Endothelial cell of umbilical vein (primary cell): ENCODE measurements around the gene TUT1. TPM values are rescaled to one million over a fixed set of nuclear protein-coding genes. Genes with fewer than 3 reads are reported as not detected.

Experiments
- BruUV-seq: library from RNA; stranded (reverse); fragments of 400-500 nt; replicated peaks from 2 replicates; lab custom pipeline; 2021; lab: Mats Ljungman, UMichigan
- CTCF ChIA-PET: fragments of 300-600, 350-600 bp; sonication (Branson Sonifier 250); formaldehyde crosslinking; loops from one replicate; lab custom pipeline; 2021; ENCODE audit warnings: antibody characterized with exemption, inconsistent platforms; lab: Charles Lee
- POLR2A ChIA-PET: fragments of 300-600, 350-600 bp; sonication (Branson Sonifier 250); formaldehyde crosslinking; loops from one replicate; lab custom pipeline; 2021; ENCODE audit warnings: antibody characterized with exemption, inconsistent platforms; lab: Charles Lee
- DNase-seq: peaks from one replicate; pipeline ENCODE4 v3.0.0-alpha.2; 2011; ENCODE audit warnings: low read depth, low spot score
- FAIRE-seq: peaks from 2 replicates; lab custom pipeline; 2011; peaks lifted over from hg19 to GRCh38; lab: Jason Lieb, UNC
- H2AFZ ChIP-seq: 2 replicates; pipeline ENCODE4 v1.6.0; 2012; ENCODE audit warnings: low read depth, low read length, control low read depth, inconsistent platforms
- H3K27ac ChIP-seq: 2 replicates; pipeline ENCODE4 v1.5.1; 2011; ENCODE audit warnings: low read depth, mild to moderate bottlenecking, control low read depth, low read length, moderate library complexity; ENCODE audit not compliant: insufficient read depth
- H3K27me3 ChIP-seq, 2 experiments: 2 replicates each; pipeline versions ENCODE4 v1.6.0 to v1.6.1; 2011; ENCODE audit warnings: low read length in 2 of 2, mixed read lengths in 1 of 2; ENCODE audit not compliant: control insufficient read depth in 2 of 2, insufficient read depth in 2 of 2
- H3K36me3 ChIP-seq, 2 experiments: 2 replicates in 1 of 2; 3 replicates in 1 of 2; pipeline ENCODE4 v1.5.1; 2011; ENCODE audit warnings: low read length in 2 of 2, mild to moderate bottlenecking in 1 of 2, moderate library complexity in 1 of 2; ENCODE audit not compliant: control insufficient read depth in 2 of 2, insufficient read depth in 2 of 2; ENCODE audit errors: extremely low read depth in 1 of 2
- H3K4me1 ChIP-seq: 3 replicates; pipeline ENCODE4 v1.5.1; 2011; ENCODE audit warnings: mild to moderate bottlenecking, low read length; ENCODE audit not compliant: control insufficient read depth, insufficient read depth; ENCODE audit errors: extremely low read depth
- H3K4me2 ChIP-seq: 2 replicates; pipeline ENCODE4 v1.6.1; 2011; ENCODE audit warnings: low read length, control low read depth, mixed read lengths; ENCODE audit not compliant: insufficient read depth
- H3K4me3 ChIP-seq, 3 experiments: fragments of 200-600 bp in 1 of 3; sonication (generic), shearing (Covaris generic) in 1 of 3; replicated peaks in 1 of 3; 2 replicates each; pipeline ENCODE4 v1.5.1; 2011 to 2016; ENCODE audit warnings: control low read depth in 3 of 3, low read length in 3 of 3, mild to moderate bottlenecking in 2 of 3, inconsistent platforms in 1 of 3, low read depth in 1 of 3, moderate library complexity in 1 of 3; ENCODE audit not compliant: insufficient read depth in 1 of 3
- H3K79me2 ChIP-seq: 2 replicates; pipeline ENCODE4 v1.6.0; 2012; ENCODE audit warnings: low read length, inconsistent platforms; ENCODE audit not compliant: control insufficient read depth, insufficient read depth
- H3K9ac ChIP-seq: replicated peaks from 2 replicates; pipeline ENCODE3; 2011; ENCODE audit warnings: low read length, control low read depth; ENCODE audit not compliant: insufficient read depth; ENCODE audit errors: extremely low read depth
- H3K9me1 ChIP-seq: replicated peaks from 3 replicates; pipeline ENCODE4 v1.6.0; 2011; ENCODE audit warnings: mild to moderate bottlenecking, low read length; ENCODE audit not compliant: control insufficient read depth, insufficient read depth; ENCODE audit errors: extremely low read depth
- H3K9me3 ChIP-seq: replicated peaks from 2 replicates; pipeline ENCODE4 v1.5.1; 2012; ENCODE audit warnings: low read length, inconsistent platforms; ENCODE audit not compliant: control insufficient read depth, insufficient read depth
- H4K20me1 ChIP-seq: replicated peaks from 2 replicates; pipeline ENCODE3; 2011; ENCODE audit warnings: mild to moderate bottlenecking, low read length; ENCODE audit not compliant: control insufficient read depth, insufficient read depth; ENCODE audit errors: extremely low read depth
- CTCF ChIP-seq, 2 donors: IDR thresholded peaks; 1 replicate in 1 of 2; 2 replicates in 1 of 2; pipeline ENCODE4 v1.5.1; 2011; ENCODE audit warnings: low read length in 2 of 2, mild to moderate bottlenecking in 2 of 2, moderate library complexity in 2 of 2, control low read depth in 1 of 2, inconsistent platforms in 1 of 2, low read depth in 1 of 2; ENCODE audit not compliant: insufficient read depth in 1 of 2; ENCODE audit errors: extremely low read depth in 1 of 2
- FOS ChIP-seq: IDR thresholded peaks from 2 replicates; pipeline ENCODE4 v1.6.1; 2011; ENCODE audit warnings: mild to moderate bottlenecking, low read length, moderate library complexity, borderline replicate concordance; ENCODE audit not compliant: insufficient read depth
- GATA2 ChIP-seq: IDR thresholded peaks from 2 replicates; pipeline ENCODE4 v1.7.0; 2011; ENCODE audit warnings: low read depth, mild to moderate bottlenecking, moderate library complexity, mixed read lengths, low read length; ENCODE audit not compliant: insufficient read length, insufficient read depth
- JUN ChIP-seq: IDR thresholded peaks from 2 replicates; pipeline ENCODE4 v1.6.1; 2011; ENCODE audit warnings: borderline replicate concordance, low read depth; ENCODE audit not compliant: insufficient read length, insufficient read depth
- MYC ChIP-seq: IDR thresholded peaks from one replicate; pipeline ENCODE4 v1.6.1; 2011; ENCODE audit warnings: mild to moderate bottlenecking, low read depth, low read length
- POLR2A ChIP-seq: IDR thresholded peaks from 2 replicates; pipeline ENCODE4 v1.6.1; 2012; ENCODE audit warnings: low read depth, mild to moderate bottlenecking, control low read depth, low read length
- POLR2AphosphoS5 ChIP-seq: IDR thresholded peaks from 2 replicates; pipeline ENCODE4 v1.6.1; 2012; ENCODE audit warnings: low read depth, mild to moderate bottlenecking, control low read depth, low read length, moderate library complexity; ENCODE audit not compliant: insufficient read depth
- dilution Hi-C: fragments of 300-500 bp; cut with MboI; formaldehyde crosslinking; loops from one replicate; pipeline ENCODE4 v1.15.0; 2019; ENCODE audit warnings: low sequenced_read_pairs; ENCODE audit not compliant: extremely low pct_ligation_motif_present
- intact Hi-C: fragments of 100-400 bp; cut with micrococcal nuclease; formaldehyde crosslinking; loops from one replicate; pipeline ENCODE4 v1.10.0; 2022
- polyA plus RNA-seq, 4 experiments: library from polyadenylated mRNA; depleted of rRNA in 3 of 4; stranded (reverse) in 3 of 4; unstranded in 1 of 4; fragments of >200 nt; gene quantifications; 2 replicates each; pipeline versions ENCODE4 v1.2.1 to v1.2.3, GENCODE V29; 2011 to 2012; ENCODE audit warnings: missing spikeins in 1 of 4
- total RNA-seq: library from RNA; stranded (reverse); gene quantifications from 2 replicates; pipeline ENCODE4 v1.2.3, GENCODE V29; 2021

TUT1 gene
- total and polyA plus RNA-seq, 2 donors (not counting 3 experiments of a cell fraction or from before 2014, with no cell fraction given): 12.7 to 16.9 TPM

GRCh38 chr11:62574363-62575071, 16.8 kb downstream of the TUT1 start:
- peak overlapping the region; percentile 32 to 73 (median 50) for H3K4me3 ChIP-seq
- TSS peak; percentile 90 for BruUV-seq
- H3K36me3 ChIP-seq: peaks cover 20 to 21% of the 10 kb centered on the region in 2 experiments
- H3K9me1 ChIP-seq: no peaks in the 10 kb centered on the region
- H3K9ac ChIP-seq: peak overlapping the region; percentile 93
- POLR2A ChIA-PET: interaction anchor here (0.6 to 5.7 kb wide), 17 partner anchors 9 to 267 kb away, joined by 3 to 75 read pairs (median 4); partner anchors contain the start of genes C11orf98, CSKMT, HNRNPUL2 and INTS5
- FAIRE-seq (peak; percentile 35), DNase-seq (peak; percentile 64)
- intact Hi-C loops: no loop called here
- H3K27ac ChIP-seq: peak overlapping the region; percentile 99
- H4K20me1 ChIP-seq: no peaks in the 10 kb centered on the region
- H2AFZ ChIP-seq: no peak overlapping the region
- dilution Hi-C loops: no loop called here
- H3K9me3 ChIP-seq: no peaks in the 10 kb centered on the region
- TF ChIP-seq POLR2AphosphoS5 (peak; percentile 48), GATA2 (no peak)
- H3K27me3 ChIP-seq: no peaks in the 10 kb centered on the region
- CTCF ChIA-PET: interaction anchor here (0.6 to 2.8 kb wide), 23 partner anchors 12 to 370 kb away, joined by 3 to 18 read pairs (median 4); partner anchors contain the start of genes B3GAT3, EML3, MTA2 and ROM1
- H3K4me2 ChIP-seq: peak overlapping the region; percentile 62
- H3K79me2 ChIP-seq: peaks cover 61% of the 10 kb centered on the region
- peaks cover 62% of the 10 kb centered on the region for H3K4me1 ChIP-seq

GRCh38 chr11:62573592-62574362, 17.5 kb downstream of the TUT1 start, which contains the start of gene EEF1G:
TSS of gene EEF1G (minus strand) at chr11:62573891. CDS start at chr11:62573842, 49 bp downstream.
- POLR2A ChIA-PET: interaction anchor here (0.6 to 5.7 kb wide), 18 partner anchors 9 to 268 kb away, joined by 3 to 75 read pairs (median 4); partner anchors contain the start of genes C11orf98, CSKMT, HNRNPUL2 and INTS5
- Histone ChIP-seq H3K4me3 (peak within 1 kb of the TSS; percentile 51 to 85 (median 70)), H3K9me3 (no peaks in the 10 kb centered on the region), H3K4me1 (peaks cover 59% of the 10 kb centered on the region), H3K9me1 (no peaks in the 10 kb centered on the region), H2AFZ (peak within 1 kb of the TSS; percentile 4), H3K4me2 (peak within 1 kb of the TSS; percentile 92), H3K9ac (peak within 1 kb of the TSS; percentile 95), H3K79me2 (peaks cover 67% of the 10 kb centered on the region), H3K27ac (peak within 1 kb of the TSS; percentile 99), H3K36me3 (peaks cover 21 to 23% of the 10 kb centered on the region in 2 experiments), H3K27me3 (no peaks in the 10 kb centered on the region), H4K20me1 (no peaks in the 10 kb centered on the region)
- no TSS peak for BruUV-seq
- FAIRE-seq (peak; percentile 100), DNase-seq (peak; percentile 100)
- intact Hi-C loops: loop anchor here (1.0 kb wide), 2 partner anchors 39 to 73 kb away; partner anchors contain the start of genes EML3 and GANAB
- dilution Hi-C loops: no loop called here
- CTCF ChIA-PET: interaction anchor here (0.6 to 2.8 kb wide), 19 partner anchors 11 to 370 kb away, joined by 3 to 18 read pairs (median 4); partner anchors contain the start of genes B3GAT3, EML3, MTA2 and ROM1
- TF ChIP-seq MYC (no peak), POLR2AphosphoS5 (peak; percentile 94), JUN (no peak), FOS (no peak), POLR2A (peak; percentile 96), GATA2 (no peak), CTCF (IDR thresholded peaks at IDR 0.05; ENCODE audit: extremely low read depth in 1 of 2, insufficient read depth in 1 of 2, low read depth in 1 of 2, low read length in 2 of 2) (no peak)
